GM18951 (cell line): ENCODE measurements around the gene DNAJC3.

Source experiments
- POLR2A ChIP-seq: IDR thresholded peaks from 4 replicates; pipeline ENCODE4 v1.6.1; 2011; ENCODE audit warnings: mild to moderate bottlenecking; ENCODE audit not compliant: insufficient read length, insufficient read depth; ENCODE audit errors: extremely low read depth
- in situ Hi-C: fragments of 300-500 bp; cut with MboI; formaldehyde crosslinking; loops from one replicate; pipeline ENCODE4 v1.12.0; 2022; ENCODE audit warnings: low sequenced_read_pairs, mixed read lengths, inconsistent platforms; ENCODE audit not compliant: unreplicated experiment

DNAJC3 gene

DNA sequence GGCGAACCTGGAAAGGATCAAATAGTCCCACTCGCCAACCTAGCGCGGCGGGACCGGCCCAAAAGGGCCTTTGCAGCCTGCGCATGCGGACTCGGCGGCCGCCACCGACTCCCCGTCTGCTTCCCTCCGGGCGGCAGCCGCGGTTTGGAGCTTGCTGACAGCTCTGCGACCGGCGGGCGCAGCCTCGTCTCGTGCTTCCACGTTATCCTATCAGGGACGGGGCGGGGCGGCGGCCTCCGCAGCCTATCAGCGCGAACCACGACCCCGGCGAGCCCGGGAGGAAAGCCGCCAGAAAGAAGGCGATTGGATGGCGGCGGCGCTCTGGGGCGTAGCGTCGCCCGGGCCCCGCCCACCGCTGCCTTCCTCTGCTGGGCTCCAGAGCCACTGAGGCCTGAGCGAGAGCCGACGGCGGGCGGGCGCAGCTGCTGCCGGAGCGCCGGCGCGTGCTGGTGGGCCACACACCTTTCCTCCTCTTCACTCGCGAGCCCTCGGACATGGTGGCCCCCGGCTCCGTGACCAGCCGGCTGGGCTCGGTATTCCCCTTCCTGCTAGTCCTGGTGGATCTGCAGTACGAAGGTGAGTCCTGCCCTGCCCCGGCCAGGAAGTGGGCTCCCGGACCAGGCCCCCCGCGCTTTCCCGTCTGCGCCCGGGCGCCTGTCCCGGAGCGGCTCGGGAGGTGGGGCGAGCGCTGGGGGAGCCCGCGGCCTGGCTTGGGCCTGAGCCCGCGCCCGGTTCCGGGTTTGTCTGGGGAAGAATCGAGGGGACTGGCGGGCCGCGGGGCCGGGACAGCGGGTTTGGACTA lies at the start of gene DNAJC3:
TSS of gene DNAJC3 (plus strand) at position 378 of the 802 bp plus-strand sequence. CDS start at position 495, 117 bp downstream.
- TF ChIP-seq POLR2A = peak; percentile 96
- in situ Hi-C loops = no loop called here

DNA sequence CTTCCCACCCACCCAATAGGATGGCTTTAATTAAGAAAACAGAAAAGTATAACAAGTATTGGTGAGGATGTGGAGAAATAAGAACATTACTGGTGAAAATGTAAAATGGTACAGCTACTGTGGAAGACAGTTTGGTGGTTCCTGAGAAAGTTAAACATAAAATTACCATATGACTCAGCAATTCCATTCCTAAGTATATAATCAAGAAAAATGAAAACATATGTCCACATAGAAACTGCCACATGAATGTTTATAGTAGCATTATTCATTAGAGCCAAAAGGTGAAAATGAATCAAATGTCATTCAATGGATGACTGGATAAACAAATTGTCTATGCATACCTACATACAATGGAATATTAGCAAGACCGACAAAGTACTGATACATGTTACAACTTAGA lies 49.3 kb upstream of the DNAJC3 start:
- in situ Hi-C loops = loop anchor here (25.0 kb wide), 1 partner anchor 360 kb away; no protein-coding TSS in a partner anchor

GRCh38 chr13:95628488-95628887 lies 48.5 kb upstream of the DNAJC3 start:
- TF ChIP-seq POLR2A = no peak
- in situ Hi-C loops = loop anchor here (25.0 kb wide), 1 partner anchor 359 kb away; no protein-coding TSS in a partner anchor

More for the DNA sequence above, 49.3 kb upstream of the DNAJC3 start:
- TF ChIP-seq POLR2A = no peak

DNA sequence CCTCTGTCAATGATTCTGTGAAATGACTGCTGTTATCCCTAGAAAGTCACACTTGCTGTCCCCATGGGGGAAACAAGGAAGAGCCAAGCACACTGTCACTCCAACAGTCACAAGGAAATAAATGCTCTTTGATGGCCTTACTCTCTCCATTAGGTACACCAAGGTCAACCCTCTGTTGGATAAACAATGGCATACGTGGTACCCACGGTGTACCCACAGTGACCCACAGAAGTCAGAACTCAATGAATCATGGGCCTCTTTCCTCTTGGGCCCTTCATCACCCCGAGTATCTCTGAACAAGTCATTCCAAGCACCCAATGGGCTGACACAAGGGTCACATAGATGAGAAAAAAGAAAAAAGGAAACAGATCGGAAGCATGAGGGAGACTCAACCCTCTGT lies 47.9 kb upstream of the DNAJC3 start:
- TF ChIP-seq POLR2A = no peak
- in situ Hi-C loops = loop anchor here (25.0 kb wide), 1 partner anchor 358 kb away; no protein-coding TSS in a partner anchor

GRCh38 chr13:95630593-95630992 lies 46.3 kb upstream of the DNAJC3 start:
- in situ Hi-C loops = loop anchor here (25.0 kb wide), 1 partner anchor 357 kb away; no protein-coding TSS in a partner anchor

GRCh38 chr13:95636853-95637252 lies 40.1 kb upstream of the DNAJC3 start:
- in situ Hi-C loops = loop anchor here (25.0 kb wide), 1 partner anchor 350 kb away; no protein-coding TSS in a partner anchor
- no peak for TF ChIP-seq POLR2A

More at GRCh38 chr13:95630593-95630992, 46.3 kb upstream of the DNAJC3 start:
- TF ChIP-seq POLR2A = no peak

GRCh38 chr13:95641291-95642027 lies 35.5 kb upstream of the DNAJC3 start:
- TF ChIP-seq POLR2A = no peak
- in situ Hi-C loops = loop anchor here (25.0 kb wide), 1 partner anchor 346 kb away; no protein-coding TSS in a partner anchor

DNA sequence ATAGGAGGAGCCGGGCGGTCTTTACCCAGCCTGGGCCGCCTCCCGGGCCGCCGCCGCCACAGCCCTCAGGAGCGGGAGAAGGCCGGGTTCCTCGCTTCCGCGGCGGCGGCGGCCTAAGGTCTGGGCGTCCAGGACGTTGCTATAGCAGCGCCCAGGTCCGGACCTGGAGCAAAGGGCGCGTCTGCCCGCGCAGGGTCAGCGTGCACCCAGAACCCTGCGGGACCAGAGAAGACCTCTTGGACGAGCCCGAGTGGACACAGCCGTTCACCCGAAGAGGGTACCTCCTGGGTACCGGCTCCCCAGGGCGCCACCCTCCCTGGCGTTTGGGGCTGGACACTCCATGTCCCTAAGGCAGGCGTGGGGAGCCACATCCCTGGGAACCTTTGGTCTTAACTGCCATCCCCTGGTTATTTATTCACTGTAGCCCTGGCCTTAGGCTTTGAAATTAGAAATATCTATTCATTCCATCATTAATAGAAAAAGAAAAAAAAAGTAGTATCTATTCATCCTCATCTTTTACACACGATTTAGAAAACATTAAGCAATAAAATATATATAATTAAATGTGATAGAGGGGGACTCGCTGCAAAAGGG lies 34.8 kb upstream of the DNAJC3 start:
- TF ChIP-seq POLR2A = no peak
- in situ Hi-C loops = loop anchor here (25.0 kb wide), 1 partner anchor 345 kb away; no protein-coding TSS in a partner anchor

DNA sequence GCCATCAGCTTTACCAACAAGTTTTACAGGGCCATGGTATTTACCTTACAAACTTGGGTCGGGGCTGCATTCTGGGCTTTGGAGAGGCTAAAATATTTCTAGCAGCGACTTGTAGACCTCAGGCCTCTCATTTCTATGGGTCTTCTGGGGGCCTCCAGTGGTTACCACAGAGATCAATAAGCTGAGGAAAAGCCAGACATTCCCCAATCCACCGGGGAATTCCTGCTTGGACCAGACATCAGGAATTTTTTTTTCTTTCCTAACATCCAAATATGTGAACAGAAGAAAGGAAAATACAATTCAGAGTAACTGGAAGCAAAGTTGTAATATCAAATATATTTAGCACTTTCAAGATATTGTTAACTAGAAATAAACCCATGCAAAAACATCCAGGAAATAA lies 33.9 kb upstream of the DNAJC3 start:
- in situ Hi-C loops = loop anchor here (25.0 kb wide), 1 partner anchor 344 kb away; no protein-coding TSS in a partner anchor
- no peak for TF ChIP-seq POLR2A

DNA sequence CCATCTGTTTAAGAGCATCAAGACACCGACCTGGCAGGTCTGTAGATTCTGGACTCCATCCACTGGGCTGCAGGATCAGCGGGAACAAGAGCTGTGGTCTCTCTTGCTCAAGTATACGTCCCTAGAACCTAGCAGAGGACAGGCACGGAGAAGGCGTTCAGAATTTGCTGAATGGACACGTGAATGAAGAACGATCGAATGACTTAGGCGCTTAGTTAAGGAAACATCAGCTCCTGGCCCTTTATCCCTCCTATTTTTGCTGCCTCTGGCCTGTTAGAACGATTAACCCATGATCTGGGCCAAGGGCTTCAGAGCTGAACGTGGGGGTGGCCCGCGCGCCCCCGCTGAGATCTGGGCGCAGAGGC lies 33.4 kb upstream of the DNAJC3 start:
- in situ Hi-C loops = loop anchor here (25.0 kb wide), 1 partner anchor 344 kb away; no protein-coding TSS in a partner anchor
- TF ChIP-seq POLR2A = no peak

- no peak for TF ChIP-seq POLR2A
- in situ Hi-C loops = loop anchor here (25.0 kb wide), 1 partner anchor 343 kb away; no protein-coding TSS in a partner anchor
These were observed 32.9 kb upstream of the DNAJC3 start for GRCh38 chr13:95643936-95644598.

DNA sequence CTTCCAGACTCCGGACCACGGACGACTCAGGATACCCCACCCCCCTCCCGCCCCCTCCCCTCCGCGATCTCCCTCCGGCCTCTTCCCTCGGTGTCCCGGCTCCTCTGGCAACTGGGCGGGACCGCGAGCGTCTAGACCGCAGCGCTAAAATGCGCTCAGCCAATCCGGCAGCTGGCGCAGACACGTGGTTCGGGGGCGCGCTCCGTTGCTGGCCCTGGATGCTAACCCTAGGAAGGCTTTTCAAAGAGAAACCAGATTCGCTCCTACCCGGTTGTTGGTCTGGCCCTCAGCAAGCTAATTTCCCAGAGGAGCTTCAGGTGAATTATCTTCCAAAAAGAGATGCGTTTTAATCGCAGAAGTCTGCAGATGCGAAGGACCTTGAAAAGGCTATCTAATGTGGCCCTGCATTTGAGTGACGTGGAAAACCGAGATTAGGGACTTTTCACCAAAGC lies 32.3 kb upstream of the DNAJC3 start, which contains the start of gene DZIP1:
TSS of gene DZIP1 (minus strand) at position 106 of the 452 bp plus-strand sequence. CDS start 2,677 bp downstream, outside the sequence.
- in situ Hi-C loops = loop anchor here (25.0 kb wide), 1 partner anchor 343 kb away; no protein-coding TSS in a partner anchor
- TF ChIP-seq POLR2A = peak; percentile 34
